Stimulated activated naive CD8-positive, alpha-beta T cell treated with anti-CD3 and anti-CD28 coated beads, Interleukin-15, amount 100 ng/mL, for 72 hours (primary cell): Measurements from ENCODE around the gene DIP2C.
A peak's percentile ranks its signal among the peaks of the same experiment; 100 is the strongest.

Experiments
- ATAC-seq: fragments of 150-1000 bp; cut with Tn5 transposase; 2 replicates; pipeline ENCODE4 v1.10.0; 2021; ENCODE audit warnings: mild to moderate bottlenecking, moderate library complexity
- DNase-seq, 2 donors: peaks; one replicate each; pipeline ENCODE4 v3.0.0; 2021 to 2022
- H3K27ac Mint-ChIP-seq, 2 donors: one replicate each; pipeline ENCODE4 v1.8.0; 2022; ENCODE audit warnings: mild to moderate bottlenecking in 2 of 2, mixed read lengths in 2 of 2, moderate library complexity in 2 of 2
- H3K27me3 Mint-ChIP-seq: one replicate; pipeline ENCODE4 v1.8.0; 2022; ENCODE audit warnings: mixed read lengths
- H3K4me1 Mint-ChIP-seq: one replicate; pipeline ENCODE4 v1.8.0; 2022; ENCODE audit warnings: mild to moderate bottlenecking, mixed read lengths
- H3K4me3 Mint-ChIP-seq, 2 donors: one replicate each; pipeline ENCODE4 v1.8.0; 2022; ENCODE audit warnings: mild to moderate bottlenecking in 2 of 2, mixed read lengths in 2 of 2, moderate library complexity in 1 of 2
- H3K9me3 Mint-ChIP-seq, 2 donors: one replicate each; pipeline ENCODE4 v1.8.0; 2022; ENCODE audit warnings: mixed read lengths in 2 of 2

DIP2C gene

GRCh38 chr10:367636-368035 lies 321.8 kb downstream of the DIP2C start:
- DNase-seq = no peak
- Mint-ChIP-seq H3K9me3 (no peaks in the 10 kb centered on the region), H3K27me3 (no peaks in the 10 kb centered on the region), H3K27ac (no peak overlapping the region), H3K4me3 (no peak overlapping the region), H3K4me1 (no peaks in the 10 kb centered on the region)
- ATAC-seq = no peak

- no peaks in the 10 kb centered on the region for H3K4me1 Mint-ChIP-seq
- H3K27ac Mint-ChIP-seq = no peak overlapping the region
- no peak for DNase-seq
Measured at GRCh38 chr10:366186-366585, 323.3 kb downstream of the DIP2C start.

GRCh38 chr10:364267-364775 lies 325.1 kb downstream of the DIP2C start:
- H3K4me1 Mint-ChIP-seq = no peaks in the 10 kb centered on the region
- H3K27me3 Mint-ChIP-seq = no peaks in the 10 kb centered on the region

More at GRCh38 chr10:366186-366585, 323.3 kb downstream of the DIP2C start:
- H3K9me3 Mint-ChIP-seq = no peaks in the 10 kb centered on the region
- H3K27me3 Mint-ChIP-seq = no peaks in the 10 kb centered on the region
- ATAC-seq = no peak
- no peak overlapping the region for H3K4me3 Mint-ChIP-seq

GRCh38 chr10:363152-363551 lies 326.3 kb downstream of the DIP2C start:
- H3K9me3 Mint-ChIP-seq = no peaks in the 10 kb centered on the region
- H3K4me3 Mint-ChIP-seq = no peak overlapping the region
- H3K27me3 Mint-ChIP-seq = no peaks in the 10 kb centered on the region
- no peak overlapping the region for H3K27ac Mint-ChIP-seq
- DNase-seq = no peak
- H3K4me1 Mint-ChIP-seq = no peaks in the 10 kb centered on the region
- ATAC-seq = no peak

More at GRCh38 chr10:364267-364775, 325.1 kb downstream of the DIP2C start:
- ATAC-seq (no peak), DNase-seq (no peak)
- no peak overlapping the region for H3K27ac Mint-ChIP-seq
- no peak overlapping the region for H3K4me3 Mint-ChIP-seq
- no peaks in the 10 kb centered on the region for H3K9me3 Mint-ChIP-seq

- Mint-ChIP-seq H3K27ac (peak overlapping the region in 1 of 2 donors; percentile 49), H3K9me3 (no peaks in the 10 kb centered on the region), H3K4me1 (no peaks in the 10 kb centered on the region), H3K4me3 (no peak overlapping the region), H3K27me3 (no peaks in the 10 kb centered on the region)
- ATAC-seq (no peak), DNase-seq (no peak)
Measured at GRCh38 chr10:361203-362081, 328.0 kb downstream of the DIP2C start.

- no peak overlapping the region for H3K27ac Mint-ChIP-seq
- no peak overlapping the region for H3K4me3 Mint-ChIP-seq
- no peak for DNase-seq
- ATAC-seq = no peak
- no peaks in the 10 kb centered on the region for H3K4me1 Mint-ChIP-seq
- no peaks in the 10 kb centered on the region for H3K9me3 Mint-ChIP-seq
- no peaks in the 10 kb centered on the region for H3K27me3 Mint-ChIP-seq
Measured at GRCh38 chr10:360653-361052, 328.8 kb downstream of the DIP2C start.

GRCh38 chr10:359762-360161 lies 329.7 kb downstream of the DIP2C start:
- no peaks in the 10 kb centered on the region for H3K27me3 Mint-ChIP-seq
- DNase-seq (no peak), ATAC-seq (no peak)
- no peaks in the 10 kb centered on the region for H3K9me3 Mint-ChIP-seq
- H3K4me1 Mint-ChIP-seq = no peaks in the 10 kb centered on the region
- no peak overlapping the region for H3K4me3 Mint-ChIP-seq
- peak overlapping the region in 1 of 2 donors; percentile 36 for H3K27ac Mint-ChIP-seq

- no peak overlapping the region for H3K27ac Mint-ChIP-seq
- no peaks in the 10 kb centered on the region for H3K9me3 Mint-ChIP-seq
- ATAC-seq (no peak), DNase-seq (no peak)
- no peaks in the 10 kb centered on the region for H3K27me3 Mint-ChIP-seq
- no peaks in the 10 kb centered on the region for H3K4me1 Mint-ChIP-seq
- no peak overlapping the region for H3K4me3 Mint-ChIP-seq
Measured at GRCh38 chr10:359093-359492, 330.4 kb downstream of the DIP2C start.

GRCh38 chr10:357201-357950 lies 332.1 kb downstream of the DIP2C start:
- Mint-ChIP-seq H3K4me3 (no peak overlapping the region), H3K27me3 (no peaks in the 10 kb centered on the region), H3K9me3 (no peaks in the 10 kb centered on the region), H3K4me1 (peaks cover 15% of the 10 kb centered on the region), H3K27ac (no peak overlapping the region)
- no peak for DNase-seq
- ATAC-seq = no peak

GRCh38 chr10:356452-356851 lies 333.0 kb downstream of the DIP2C start:
- ATAC-seq = no peak
- no peak overlapping the region for H3K27ac Mint-ChIP-seq

GRCh38 chr10:354901-355617 lies 334.4 kb downstream of the DIP2C start:
- Mint-ChIP-seq H3K4me3 (no peak overlapping the region), H3K4me1 (peaks cover 33% of the 10 kb centered on the region), H3K27ac (no peak overlapping the region), H3K27me3 (no peaks in the 10 kb centered on the region), H3K9me3 (no peaks in the 10 kb centered on the region)
- DNase-seq (no peak), ATAC-seq (no peak)

More at GRCh38 chr10:356452-356851, 333.0 kb downstream of the DIP2C start:
- Mint-ChIP-seq H3K4me3 (no peak overlapping the region), H3K9me3 (no peaks in the 10 kb centered on the region), H3K27me3 (no peaks in the 10 kb centered on the region), H3K4me1 (peaks cover 24% of the 10 kb centered on the region)
- no peak for DNase-seq

- DNase-seq = peak in 1 of 2 donors; percentile 37
- ATAC-seq = peak; percentile 53
Measured at GRCh38 chr10:352476-353235, 336.8 kb downstream of the DIP2C start.

GRCh38 chr10:351770-352334 lies 337.6 kb downstream of the DIP2C start:
- Mint-ChIP-seq H3K27ac (peak overlapping the region; percentile 8 to 42), H3K4me1 (peaks cover 33% of the 10 kb centered on the region), H3K9me3 (peaks cover 0 to 5% of the 10 kb centered on the region in 2 donors), H3K27me3 (no peaks in the 10 kb centered on the region), H3K4me3 (peak overlapping the region; percentile 78 to 81)
- ATAC-seq = peak; percentile 88
- peak; percentile 35 to 63 for DNase-seq

More at GRCh38 chr10:352476-353235, 336.8 kb downstream of the DIP2C start:
- Mint-ChIP-seq H3K9me3 (no peaks in the 10 kb centered on the region), H3K27ac (peak overlapping the region; percentile 4 to 20), H3K27me3 (no peaks in the 10 kb centered on the region), H3K4me1 (peaks cover 33% of the 10 kb centered on the region), H3K4me3 (peak overlapping the region; percentile 78 to 81)

- Mint-ChIP-seq H3K4me1 (peaks cover 33% of the 10 kb centered on the region), H3K27ac (peak overlapping the region in 1 of 2 donors; percentile 37), H3K9me3 (peaks cover 0 to 5% of the 10 kb centered on the region in 2 donors), H3K4me3 (peak overlapping the region in 1 of 2 donors; percentile 78), H3K27me3 (no peaks in the 10 kb centered on the region)
- ATAC-seq = no peak
- no peak for DNase-seq
Measured at GRCh38 chr10:350981-351501, 338.4 kb downstream of the DIP2C start.
